ENCODE measurements around the gene TBC1D22A.
A peak's percentile ranks its signal among the peaks of the same experiment; 100 is the strongest.
"Not testable (repeated sequence)": the region's sequence is repeated elsewhere in the genome, so short reads cannot be mapped to it uniquely, and the experiment has no call there.

The TBC1D22A gene

GRCh38 chr22:46815132-46815531 is 52.7 kb downstream of the TBC1D22A start:
- no peak for TF ChIP-seq CTCF (IDR thresholded peaks at IDR 0.05; ENCODE audit: low read depth, low read length)
- no peak for TF ChIP-seq EZH2phosphoT487 (IDR thresholded peaks at IDR 0.05; ENCODE audit: low read depth)
- H2AFZ ChIP-seq (ENCODE audit: low read depth, low read length), result no peak overlapping the region
- H3K9ac ChIP-seq (ENCODE audit: low read length), result no peak overlapping the region
- H3K36me3 ChIP-seq (replicated peaks; ENCODE audit: low read depth, low read length), result peaks cover 59% of the 10 kb centered on the region
- no peaks in the 10 kb centered on the region for H3K9me3 ChIP-seq (ENCODE audit: insufficient read depth, low read length)
- H3K27me3 ChIP-seq (ENCODE audit: low read depth, low read length), result no peaks in the 10 kb centered on the region
- no peak overlapping the region for H3K4me3 ChIP-seq (ENCODE audit: low read length)
- H3K27ac ChIP-seq (ENCODE audit: low read length), result no peak overlapping the region
- H4K20me1 ChIP-seq (ENCODE audit: insufficient read depth, low read length), result peaks cover 95% of the 10 kb centered on the region
- H3K4me1 ChIP-seq (ENCODE audit: low read length), result peaks cover 18% of the 10 kb centered on the region
- no peak overlapping the region for H3K4me2 ChIP-seq (ENCODE audit: low read length)
- peaks cover 86% of the 10 kb centered on the region for H3K79me2 ChIP-seq (ENCODE audit: low read length)

- Histone ChIP-seq H3K27ac (ENCODE audit: low read length) (no peak overlapping the region), H3K27me3 (ENCODE audit: low read depth, low read length) (no peaks in the 10 kb centered on the region), H2AFZ (ENCODE audit: low read depth, low read length) (no peak overlapping the region), H3K9me3 (ENCODE audit: insufficient read depth, low read length) (no peaks in the 10 kb centered on the region), H3K4me1 (ENCODE audit: low read length) (peaks cover 18% of the 10 kb centered on the region), H3K4me3 (ENCODE audit: low read length) (no peak overlapping the region), H3K79me2 (ENCODE audit: low read length) (peaks cover 89% of the 10 kb centered on the region), H3K9ac (ENCODE audit: low read length) (no peak overlapping the region), H4K20me1 (ENCODE audit: insufficient read depth, low read length) (peaks cover 96% of the 10 kb centered on the region), H3K4me2 (ENCODE audit: low read length) (no peak overlapping the region), H3K36me3 (replicated peaks; ENCODE audit: low read depth, low read length) (peaks cover 56% of the 10 kb centered on the region)
- no peak for TF ChIP-seq CTCF (IDR thresholded peaks at IDR 0.05; ENCODE audit: low read depth, low read length)
- TF ChIP-seq EZH2phosphoT487 (IDR thresholded peaks at IDR 0.05; ENCODE audit: low read depth), result no peak
Observed at GRCh38 chr22:46815559-46815895, 53.1 kb downstream of the TBC1D22A start.

GRCh38 chr22:46815896-46816731 is 53.7 kb downstream of the TBC1D22A start:
- peak overlapping the region; percentile 16; the same call in 1 of the 2 replicates for H3K4me2 ChIP-seq (ENCODE audit: low read length)

GRCh38 chr22:46817390-46817789 is 54.9 kb downstream of the TBC1D22A start:
- not testable (repeated sequence) for H3K27me3 ChIP-seq (ENCODE audit: low read depth, low read length); H3K4me3 ChIP-seq (ENCODE audit: low read length); H3K4me2 ChIP-seq (ENCODE audit: low read length); H2AFZ ChIP-seq (ENCODE audit: low read depth, low read length); H3K27ac ChIP-seq (ENCODE audit: low read length); H3K9ac ChIP-seq (ENCODE audit: low read length); H3K9me3 ChIP-seq (ENCODE audit: insufficient read depth, low read length)
- Histone ChIP-seq H3K4me1 (ENCODE audit: low read length) (peaks cover 18% of the 10 kb centered on the region), H3K79me2 (ENCODE audit: low read length) (peaks cover 89% of the 10 kb centered on the region), H4K20me1 (ENCODE audit: insufficient read depth, low read length) (peaks cover 96% of the 10 kb centered on the region), H3K36me3 (replicated peaks; ENCODE audit: low read depth, low read length) (peaks cover 49% of the 10 kb centered on the region)

More at GRCh38 chr22:46815896-46816731, 53.7 kb downstream of the TBC1D22A start:
- Histone ChIP-seq H4K20me1 (ENCODE audit: insufficient read depth, low read length) (peaks cover 96% of the 10 kb centered on the region), H2AFZ (ENCODE audit: low read depth, low read length) (no peak overlapping the region), H3K4me1 (ENCODE audit: low read length) (peaks cover 18% of the 10 kb centered on the region), H3K9me3 (ENCODE audit: insufficient read depth, low read length) (no peaks in the 10 kb centered on the region), H3K27me3 (ENCODE audit: low read depth, low read length) (no peaks in the 10 kb centered on the region), H3K27ac (ENCODE audit: low read length) (peak overlapping the region; percentile 10; the same call in 1 of the 2 replicates), H3K79me2 (ENCODE audit: low read length) (peaks cover 89% of the 10 kb centered on the region), H3K4me3 (ENCODE audit: low read length) (no peak overlapping the region), H3K36me3 (replicated peaks; ENCODE audit: low read depth, low read length) (peaks cover 50% of the 10 kb centered on the region), H3K9ac (ENCODE audit: low read length) (no peak overlapping the region)
- TF ChIP-seq CTCF (IDR thresholded peaks at IDR 0.05; ENCODE audit: low read depth, low read length), result no peak
- no peak for TF ChIP-seq EZH2phosphoT487 (IDR thresholded peaks at IDR 0.05; ENCODE audit: low read depth)

Data from OCI-LY3 (cell line).